HCT116 (cell line): ENCODE data around the gene FBXO46.

Source experiments
- CEBPB ChIP-seq: IDR thresholded peaks from 2 replicates; pipeline ENCODE4 v1.6.1; 2012; ENCODE audit warnings: low read depth
- EZH2 ChIP-seq: fragments of 200-600 bp; sonication (generic); IDR thresholded peaks from 2 replicates; pipeline ENCODE4 v1.6.1; 2017; ENCODE audit warnings: antibody characterized with exemption, mixed run types
- JUND ChIP-seq: IDR thresholded peaks from 2 replicates; pipeline ENCODE4 v1.6.1; 2012
- POLR2A ChIP-seq: IDR thresholded peaks from 2 replicates; pipeline ENCODE4 v1.7.0; 2011; ENCODE audit warnings: borderline replicate concordance; ENCODE audit not compliant: insufficient read depth, insufficient read length; ENCODE audit errors: extremely low read depth
- POLR2AphosphoS5 ChIP-seq: IDR thresholded peaks from 2 replicates; pipeline ENCODE4 v1.6.1; 2011; ENCODE audit warnings: mild to moderate bottlenecking, low read depth, low read length, moderate library complexity
- SIN3A ChIP-seq: IDR thresholded peaks from 2 replicates; pipeline ENCODE4 v1.6.1; 2012; ENCODE audit warnings: low read depth
- SRF ChIP-seq: IDR thresholded peaks from 2 replicates; pipeline ENCODE4 v1.6.1; 2012; ENCODE audit warnings: low read depth
- TF ChIP-seq, protein P1 (sequence below), 3 experiments: fragments of 200-600 bp in 1 of 3; sonication (generic) in 1 of 3; IDR thresholded peaks in 2 of 3; conservative IDR thresholded peaks in 1 of 3; 2 replicates each; pipeline ENCODE4 v1.5.1; 2012 to 2017; ENCODE audit warnings: low read depth in 2 of 3, low read length in 2 of 3, antibody characterized with exemption in 1 of 3, borderline replicate concordance in 1 of 3, control low read depth in 1 of 3, mild to moderate bottlenecking in 1 of 3, mixed read lengths in 1 of 3, mixed run types in 1 of 3, moderate library complexity in 1 of 3; ENCODE audit not compliant: insufficient read depth in 1 of 3

DNA sequence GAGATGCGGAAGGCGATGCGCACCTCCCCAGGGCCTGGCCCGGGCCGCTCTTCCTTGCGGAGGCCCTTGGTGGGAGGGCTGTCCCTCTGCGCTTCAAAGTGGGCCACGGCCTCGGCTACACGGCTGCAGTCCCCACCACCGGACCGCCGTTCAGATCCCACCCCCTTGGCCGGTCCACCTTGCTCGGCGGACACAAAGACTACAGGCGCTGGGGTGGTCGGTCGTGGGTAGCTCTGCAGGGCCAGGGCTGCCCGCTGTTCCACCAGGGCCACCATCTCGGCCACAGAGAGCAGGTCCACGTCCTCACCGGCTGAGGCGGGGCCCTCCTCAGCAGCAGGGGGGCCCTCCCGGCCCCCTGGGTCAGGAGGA is 18.0 kb downstream of the FBXO46 start:
- TF ChIP-seq EZH2 (no peak), SIN3A (no peak), POLR2AphosphoS5 (no peak), CEBPB (no peak), POLR2A (no peak), SRF (no peak), JUND (no peak)
- TF ChIP-seq, protein P1, sequence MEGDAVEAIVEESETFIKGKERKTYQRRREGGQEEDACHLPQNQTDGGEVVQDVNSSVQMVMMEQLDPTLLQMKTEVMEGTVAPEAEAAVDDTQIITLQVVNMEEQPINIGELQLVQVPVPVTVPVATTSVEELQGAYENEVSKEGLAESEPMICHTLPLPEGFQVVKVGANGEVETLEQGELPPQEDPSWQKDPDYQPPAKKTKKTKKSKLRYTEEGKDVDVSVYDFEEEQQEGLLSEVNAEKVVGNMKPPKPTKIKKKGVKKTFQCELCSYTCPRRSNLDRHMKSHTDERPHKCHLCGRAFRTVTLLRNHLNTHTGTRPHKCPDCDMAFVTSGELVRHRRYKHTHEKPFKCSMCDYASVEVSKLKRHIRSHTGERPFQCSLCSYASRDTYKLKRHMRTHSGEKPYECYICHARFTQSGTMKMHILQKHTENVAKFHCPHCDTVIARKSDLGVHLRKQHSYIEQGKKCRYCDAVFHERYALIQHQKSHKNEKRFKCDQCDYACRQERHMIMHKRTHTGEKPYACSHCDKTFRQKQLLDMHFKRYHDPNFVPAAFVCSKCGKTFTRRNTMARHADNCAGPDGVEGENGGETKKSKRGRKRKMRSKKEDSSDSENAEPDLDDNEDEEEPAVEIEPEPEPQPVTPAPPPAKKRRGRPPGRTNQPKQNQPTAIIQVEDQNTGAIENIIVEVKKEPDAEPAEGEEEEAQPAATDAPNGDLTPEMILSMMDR (IDR thresholded peaks at IDR 0.05 in 2 of 3, conservative IDR thresholded peaks at IDR 0.05 in 1 of 3; ENCODE audit: borderline replicate concordance in 1 of 3, insufficient read depth in 1 of 3, low read depth in 2 of 3, low read length in 2 of 3), result no peak
